HepG2 (cell line): ENCODE results near the gene ZNF524. TPM values are rescaled to one million over a fixed set of nuclear protein-coding genes. Genes with fewer than 3 reads are reported as not detected.

Experiments
- ATAC-seq: fragments of 200-7000 bp; cut with Tn5 transposase; 3 replicates; pipeline ENCODE4 v1.9.1; 2020; ENCODE audit warnings: mild to moderate bottlenecking, moderate library complexity
- BruUV-seq: library from RNA; stranded (reverse); fragments of 400-500 nt; replicated peaks from 2 replicates; lab custom pipeline; 2021; lab: Mats Ljungman, UMichigan
- CTCF ChIA-PET: fragments of 300-600 bp; formaldehyde crosslinking; extraction: SDS; loops from one replicate; lab custom pipeline; 2021; ENCODE audit warnings: low total read pairs, inconsistent platforms, low intra/inter-chr PET ratio; lab: Yijun Ruan, JAX
- POLR2A ChIA-PET: fragments of 350-600 bp; sonication (Branson Sonifier 250); formaldehyde crosslinking; loops from one replicate; lab custom pipeline; 2020; ENCODE audit warnings: antibody characterized with exemption, inconsistent platforms; lab: Yijun Ruan, JAX
- DNase-seq: peaks from one replicate; pipeline ENCODE4 v3.0.0-alpha.2; 2015; ENCODE audit warnings: low spot score
- FAIRE-seq: peaks from 3 replicates; lab custom pipeline; 2011; peaks lifted over from hg19 to GRCh38; lab: Jason Lieb, UNC
- H2AFZ ChIP-seq: one replicate; pipeline ENCODE4 v1.6.1; 2011; ENCODE audit warnings: low read length, inconsistent platforms
- H3K27ac ChIP-seq: fragments of 300-600 bp; 3 replicates; pipeline ENCODE4 v1.8.0; 2011; ENCODE audit warnings: mixed run types, mild to moderate bottlenecking, mixed read lengths, low read length, inconsistent platforms; ENCODE audit not compliant: insufficient read depth; ENCODE audit errors: extremely low read length
- H3K27me3 ChIP-seq, 2 experiments: fragments of 200-600 bp in 1 of 2; 2 replicates in 1 of 2; 3 replicates in 1 of 2; pipeline versions ENCODE4 v1.6.0 to v1.8.0; 2011; ENCODE audit warnings: low read length in 2 of 2, mild to moderate bottlenecking in 2 of 2, moderate library complexity in 2 of 2, inconsistent platforms in 1 of 2; ENCODE audit not compliant: insufficient read depth in 2 of 2, control insufficient read depth in 1 of 2
- H3K36me3 ChIP-seq, 2 experiments: fragments of 200-600 bp in 1 of 2; replicated peaks in 1 of 2; 2 replicates in 1 of 2; 3 replicates in 1 of 2; pipeline versions ENCODE4 v1.5.1 to v1.8.0; 2011; ENCODE audit warnings: low read length in 2 of 2, inconsistent platforms in 1 of 2; ENCODE audit not compliant: insufficient read depth in 2 of 2, control insufficient read depth in 1 of 2
- H3K4me1 ChIP-seq: 2 replicates; pipeline ENCODE4 v1.5.1; 2012; ENCODE audit warnings: low read length, inconsistent platforms; ENCODE audit not compliant: insufficient read depth
- H3K4me2 ChIP-seq: 2 replicates; pipeline ENCODE4 v1.6.0; 2011; ENCODE audit warnings: low read depth, low read length, inconsistent platforms
- H3K4me3 ChIP-seq, 3 experiments: fragments of 200-600 bp in 1 of 3; sonication (generic), shearing (Covaris generic) in 1 of 3; replicated peaks in 1 of 3; 2 replicates each; pipeline ENCODE4 v1.5.1; 2011 to 2016; ENCODE audit warnings: low read length in 3 of 3, inconsistent platforms in 2 of 3, low read depth in 2 of 3, mild to moderate bottlenecking in 2 of 3, control low read depth in 1 of 3, mixed read lengths in 1 of 3; ENCODE audit not compliant: insufficient read depth in 1 of 3
- H3K79me2 ChIP-seq: one replicate; pipeline ENCODE4 v1.6.1; 2011; ENCODE audit warnings: low read length, inconsistent platforms; ENCODE audit not compliant: insufficient read depth
- H3K9ac ChIP-seq: 2 replicates; pipeline ENCODE4 v1.6.0; 2011; ENCODE audit warnings: mild to moderate bottlenecking, low read depth, low read length, inconsistent platforms; ENCODE audit not compliant: insufficient read depth
- H3K9me3 ChIP-seq: 2 replicates; pipeline ENCODE4 v1.5.1; 2012; ENCODE audit warnings: mild to moderate bottlenecking, low read length
- H4K20me1 ChIP-seq: 2 replicates; pipeline ENCODE4 v1.6.0; 2011; ENCODE audit warnings: inconsistent platforms, mild to moderate bottlenecking, low read length, moderate library complexity; ENCODE audit not compliant: insufficient read depth
- ATF1 ChIP-seq: IDR thresholded peaks from 2 replicates; pipeline ENCODE4 v1.6.1; 2016; ENCODE audit warnings: mild to moderate bottlenecking, control low read depth
- BCL6 ChIP-seq: IDR thresholded peaks from 2 replicates; pipeline ENCODE4 v1.6.1; 2016; ENCODE audit warnings: missing genetic modification reagents, missing compliant biosample characterization
- CHD2 ChIP-seq: IDR thresholded peaks from 2 replicates; pipeline ENCODE4 v1.6.1; 2011; ENCODE audit warnings: low read depth, low read length, improper control_type of control experiment
- MAF1 ChIP-seq: sonication (generic); formaldehyde crosslinking; IDR thresholded peaks from 2 replicates; pipeline ENCODE4 v1.5.0; 2020; ENCODE audit warnings: missing genetic modification reagents, borderline replicate concordance
- MYNN ChIP-seq: sonication (generic); formaldehyde crosslinking; IDR thresholded peaks from 2 replicates; pipeline ENCODE4 v1.4.0; 2020; ENCODE audit warnings: mild to moderate bottlenecking, low read depth, missing genetic modification reagents
- NFIC ChIP-seq: IDR thresholded peaks from 2 replicates; pipeline ENCODE4 v1.6.1; 2012; ENCODE audit warnings: mild to moderate bottlenecking, low read length, inconsistent platforms
- ZFP36 ChIP-seq: fragments of 150-350 bp; IDR thresholded peaks from 2 replicates; pipeline ENCODE4 v1.6.1; 2018; ENCODE audit warnings: borderline replicate concordance, low read length, low read depth; ENCODE audit not compliant: partially characterized antibody
- ZKSCAN8 ChIP-seq: IDR thresholded peaks from 2 replicates; pipeline ENCODE4 v1.6.1; 2016; ENCODE audit warnings: borderline replicate concordance, missing genetic modification reagents, missing compliant biosample characterization
- ZNF224 ChIP-seq: sonication (generic); formaldehyde crosslinking; IDR thresholded peaks from 2 replicates; pipeline ENCODE4 v1.5.0; 2020; ENCODE audit warnings: mild to moderate bottlenecking, missing genetic modification reagents
- ZNF563 ChIP-seq: sonication (generic); formaldehyde crosslinking; IDR thresholded peaks from 2 replicates; pipeline ENCODE4 v1.8.0; 2022; ENCODE audit warnings: mild to moderate bottlenecking, moderate library complexity, missing genetic modification reagents
- ZNF616 ChIP-seq: sonication (generic); formaldehyde crosslinking; IDR thresholded peaks from 2 replicates; pipeline ENCODE4 v1.5.0; 2020; ENCODE audit warnings: low read depth, mild to moderate bottlenecking, missing genetic modification reagents
- ZNF776 ChIP-seq: sonication (generic); formaldehyde crosslinking; IDR thresholded peaks from 2 replicates; pipeline ENCODE4 v1.4.0; 2020; ENCODE audit warnings: mild to moderate bottlenecking, missing genetic modification reagents
- ZNF780A ChIP-seq: sonication (generic); formaldehyde crosslinking; IDR thresholded peaks from 2 replicates; pipeline ENCODE4 v1.8.0; 2022; ENCODE audit warnings: mild to moderate bottlenecking, missing genetic modification reagents, moderate library complexity
- ZNF841 ChIP-seq: sonication (generic); formaldehyde crosslinking; IDR thresholded peaks from 2 replicates; pipeline ENCODE4 v1.8.1; 2023; ENCODE audit warnings: missing genetic modification reagents, borderline replicate concordance
- WGBS: methylation state at CpG from one replicate; pipeline ENCODE4 v1.1.6; 2017; ENCODE audit warnings: low lambda C conversion rate; 5-methylcytosine and 5-hydroxymethylcytosine counted together
- in situ Hi-C: cut with HindIII; loops from 2 replicates; pipeline ENCODE4 v1.10.0; 2017; ENCODE audit warnings: low pct_unique_long_range_greater_than_20kb; ENCODE audit not compliant: extremely low pct_ligation_motif_present
- intact Hi-C: fragments of 100-400 bp; cut with micrococcal nuclease; formaldehyde crosslinking; loops from one replicate; pipeline ENCODE4 v1.10.0; 2022; ENCODE audit not compliant: unreplicated experiment
- polyA plus RNA-seq, 8 experiments: library from polyadenylated mRNA; depleted of rRNA in 3 of 8; stranded (reverse) in 7 of 8; unstranded in 1 of 8; fragments of >200 nt; fragmentation: Illumina TruSeq in 4 of 8; extraction: Trizol in 4 of 8; gene quantifications; 2 replicates each; pipeline versions ENCODE4 v1.2.1 to v1.2.3, GENCODE V29; 2011 to 2016; ENCODE audit warnings: low read depth in 4 of 8, missing spikeins in 1 of 8, mixed read lengths in 1 of 8; ENCODE audit not compliant: insufficient read depth in 1 of 8
- total RNA-seq, 5 experiments: library from RNA; depleted of rRNA; stranded (reverse); fragments of >200 nt; fragmentation: Illumina TruSeq; extraction: Trizol; gene quantifications; 2 replicates each; pipeline ENCODE4 v1.2.3, GENCODE V29; 2016; ENCODE audit warnings: low read depth in 1 of 5
- TF ChIP-seq, protein P1 (sequence below): sonication (generic); formaldehyde crosslinking; conservative IDR thresholded peaks from 2 replicates; pipeline ENCODE4 v1.4.0; 2020; ENCODE audit warnings: missing genetic modification reagents
- TF ChIP-seq, protein P2 (sequence below): sonication (generic); formaldehyde crosslinking; IDR thresholded peaks from 2 replicates; pipeline ENCODE4 v1.4.0; 2020; ENCODE audit warnings: missing genetic modification reagents; ENCODE audit errors: not compliant biosample characterization
- TF ChIP-seq, protein P3 (sequence below): sonication (generic); formaldehyde crosslinking; IDR thresholded peaks from 2 replicates; pipeline ENCODE4 v1.4.0; 2020; ENCODE audit warnings: missing genetic modification reagents
- TF ChIP-seq, protein P4 (sequence below): sonication (generic); formaldehyde crosslinking; IDR thresholded peaks from 2 replicates; pipeline ENCODE4 v1.4.0; 2020; ENCODE audit warnings: mild to moderate bottlenecking, missing genetic modification reagents

ZNF524 gene
- total and polyA plus RNA-seq, 2 of the 13 experiments (the other 11 are each of a cell fraction or from before 2014, with no cell fraction given) = 3.2 to 4.6 TPM

DNA sequence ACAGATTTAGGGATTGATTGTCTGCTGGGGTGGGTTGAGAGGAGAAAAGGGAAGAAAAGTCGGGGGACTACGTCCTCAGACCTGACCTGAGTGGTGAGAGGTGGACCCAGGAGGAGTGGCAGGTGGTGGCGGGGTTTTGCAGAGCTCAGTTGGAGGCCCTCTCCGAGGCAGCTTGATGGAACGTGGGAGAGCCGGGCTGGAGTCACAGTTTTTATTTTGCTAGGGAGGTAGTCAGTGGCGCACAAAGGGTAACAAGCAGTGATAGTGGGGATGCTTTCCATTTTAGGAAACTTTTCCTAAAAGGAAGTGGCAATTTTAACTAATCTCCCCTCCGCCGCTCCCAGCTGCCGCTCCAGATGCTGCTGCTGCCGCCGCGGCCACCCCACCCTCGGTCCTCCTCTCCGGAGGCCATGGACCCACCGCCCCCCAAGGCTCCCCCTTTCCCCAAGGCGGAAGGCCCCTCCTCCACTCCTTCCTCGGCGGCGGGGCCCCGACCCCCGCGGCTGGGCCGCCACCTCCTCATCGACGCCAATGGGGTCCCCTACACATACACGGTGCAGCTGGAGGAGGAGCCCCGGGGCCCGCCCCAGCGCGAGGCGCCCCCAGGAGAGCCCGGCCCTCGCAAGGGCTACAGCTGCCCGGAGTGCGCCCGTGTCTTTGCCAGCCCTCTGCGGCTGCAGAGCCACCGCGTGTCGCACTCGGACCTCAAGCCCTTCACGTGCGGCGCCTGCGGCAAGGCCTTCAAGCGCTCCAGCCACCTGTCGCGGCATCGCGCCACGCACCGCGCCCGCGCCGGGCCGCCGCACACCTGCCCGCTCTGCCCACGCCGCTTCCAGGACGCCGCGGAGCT is 42.3 kb downstream of the ZNF524 start:
- in situ Hi-C loops = no loop called here
- H3K36me3 ChIP-seq = peaks cover 0 to 10% of the 10 kb centered on the region in 2 experiments; a peak in 2 of 5 replicates
- H3K4me2 ChIP-seq = peak overlapping the region; percentile 96
- ATAC-seq (peak; percentile 20), FAIRE-seq (no peak), DNase-seq (no peak)
- intact Hi-C loops = no loop called here
- peak overlapping the region; percentile 84 for H3K9ac ChIP-seq
- H3K9me3 ChIP-seq = no peaks in the 10 kb centered on the region
- no peaks in the 10 kb centered on the region; a peak in 1 of 5 replicates for H3K27me3 ChIP-seq
- ChIA-PET POLR2A (interaction anchor here (0.5 to 1.9 kb wide), 5 partner anchors 9 to 166 kb away, joined by 3 to 19 read pairs (median 8); partner anchors contain the start of genes U2AF2, ZNF628 and ZNF784), CTCF (interaction anchor here (1.7 kb wide), 1 partner anchor 11 kb away, joined by 4 read pairs; no protein-coding TSS in a partner anchor)
- peak overlapping the region; percentile 79 for H3K27ac ChIP-seq
- no peaks in the 10 kb centered on the region for H4K20me1 ChIP-seq
- WGBS = 3% methylated on average over 16 of the region's 65 CpGs
- H3K4me3 ChIP-seq = peak overlapping the region; percentile 92 to 96 (median 92)
- H2AFZ ChIP-seq = no peak overlapping the region
- BruUV-seq = no TSS peak
- peaks cover 39% of the 10 kb centered on the region for H3K79me2 ChIP-seq
- H3K4me1 ChIP-seq = peaks cover 55% of the 10 kb centered on the region
- TF ChIP-seq ZNF841 (CRISPR knock-in tag) (no peak), ZNF563 (no peak), ZKSCAN8 (CRISPR knock-in tag) (no peak), MYNN (CRISPR knock-in tag) (no peak), ZNF224 (CRISPR knock-in tag) (no peak), CHD2 (no peak), ZNF616 (CRISPR knock-in tag) (no peak; the same call in 1 of the 2 replicates), ATF1 (no peak), BCL6 (CRISPR knock-in tag) (no peak), ZFP36 (no peak), ZNF780A (no peak), MAF1 (CRISPR knock-in tag) (no peak), NFIC (no peak), ZNF776 (CRISPR knock-in tag) (no peak)
- TF ChIP-seq, protein P1, sequence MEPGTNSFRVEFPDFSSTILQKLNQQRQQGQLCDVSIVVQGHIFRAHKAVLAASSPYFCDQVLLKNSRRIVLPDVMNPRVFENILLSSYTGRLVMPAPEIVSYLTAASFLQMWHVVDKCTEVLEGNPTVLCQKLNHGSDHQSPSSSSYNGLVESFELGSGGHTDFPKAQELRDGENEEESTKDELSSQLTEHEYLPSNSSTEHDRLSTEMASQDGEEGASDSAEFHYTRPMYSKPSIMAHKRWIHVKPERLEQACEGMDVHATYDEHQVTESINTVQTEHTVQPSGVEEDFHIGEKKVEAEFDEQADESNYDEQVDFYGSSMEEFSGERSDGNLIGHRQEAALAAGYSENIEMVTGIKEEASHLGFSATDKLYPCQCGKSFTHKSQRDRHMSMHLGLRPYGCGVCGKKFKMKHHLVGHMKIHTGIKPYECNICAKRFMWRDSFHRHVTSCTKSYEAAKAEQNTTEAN (CRISPR knock-in tag) = no peak
- TF ChIP-seq, protein P2, sequence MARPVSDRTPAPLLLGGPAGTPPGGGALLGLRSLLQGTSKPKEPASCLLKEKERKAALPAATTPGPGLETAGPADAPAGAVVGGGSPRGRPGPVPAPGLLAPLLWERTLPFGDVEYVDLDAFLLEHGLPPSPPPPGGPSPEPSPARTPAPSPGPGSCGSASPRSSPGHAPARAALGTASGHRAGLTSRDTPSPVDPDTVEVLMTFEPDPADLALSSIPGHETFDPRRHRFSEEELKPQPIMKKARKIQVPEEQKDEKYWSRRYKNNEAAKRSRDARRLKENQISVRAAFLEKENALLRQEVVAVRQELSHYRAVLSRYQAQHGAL (CRISPR knock-in tag) = no peak
- TF ChIP-seq, protein P3, sequence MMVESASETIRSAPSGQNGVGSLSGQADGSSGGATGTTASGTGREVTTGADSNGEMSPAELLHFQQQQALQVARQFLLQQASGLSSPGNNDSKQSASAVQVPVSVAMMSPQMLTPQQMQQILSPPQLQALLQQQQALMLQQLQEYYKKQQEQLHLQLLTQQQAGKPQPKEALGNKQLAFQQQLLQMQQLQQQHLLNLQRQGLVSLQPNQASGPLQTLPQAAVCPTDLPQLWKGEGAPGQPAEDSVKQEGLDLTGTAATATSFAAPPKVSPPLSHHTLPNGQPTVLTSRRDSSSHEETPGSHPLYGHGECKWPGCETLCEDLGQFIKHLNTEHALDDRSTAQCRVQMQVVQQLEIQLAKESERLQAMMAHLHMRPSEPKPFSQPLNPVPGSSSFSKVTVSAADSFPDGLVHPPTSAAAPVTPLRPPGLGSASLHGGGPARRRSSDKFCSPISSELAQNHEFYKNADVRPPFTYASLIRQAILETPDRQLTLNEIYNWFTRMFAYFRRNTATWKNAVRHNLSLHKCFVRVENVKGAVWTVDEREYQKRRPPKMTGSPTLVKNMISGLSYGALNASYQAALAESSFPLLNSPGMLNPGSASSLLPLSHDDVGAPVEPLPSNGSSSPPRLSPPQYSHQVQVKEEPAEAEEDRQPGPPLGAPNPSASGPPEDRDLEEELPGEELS (CRISPR knock-in tag) = no peak
- TF ChIP-seq, protein P4, sequence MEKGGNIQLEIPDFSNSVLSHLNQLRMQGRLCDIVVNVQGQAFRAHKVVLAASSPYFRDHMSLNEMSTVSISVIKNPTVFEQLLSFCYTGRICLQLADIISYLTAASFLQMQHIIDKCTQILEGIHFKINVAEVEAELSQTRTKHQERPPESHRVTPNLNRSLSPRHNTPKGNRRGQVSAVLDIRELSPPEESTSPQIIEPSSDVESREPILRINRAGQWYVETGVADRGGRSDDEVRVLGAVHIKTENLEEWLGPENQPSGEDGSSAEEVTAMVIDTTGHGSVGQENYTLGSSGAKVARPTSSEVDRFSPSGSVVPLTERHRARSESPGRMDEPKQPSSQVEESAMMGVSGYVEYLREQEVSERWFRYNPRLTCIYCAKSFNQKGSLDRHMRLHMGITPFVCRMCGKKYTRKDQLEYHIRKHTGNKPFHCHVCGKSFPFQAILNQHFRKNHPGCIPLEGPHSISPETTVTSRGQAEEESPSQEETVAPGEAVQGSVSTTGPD (CRISPR knock-in tag) = no peak
